Peyer's patch (tissue), 4 donors: ENCODE data around the gene ARF1. TPM values are rescaled to one million over a fixed set of nuclear protein-coding genes. Genes with fewer than 3 reads are reported as not detected.

Experiments
- DNase-seq, 3 donors: peaks; one replicate each; pipeline ENCODE4 v3.0.0-alpha.2; 2017 to 2019
- H3K27ac ChIP-seq, 4 donors: fragments of 200-600 bp; sonication (generic); one replicate each; pipeline ENCODE4 v1.5.1; 2016 to 2019
- H3K27me3 ChIP-seq, 2 donors: fragments of 200-600 bp; sonication (generic); one replicate each; pipeline ENCODE4 v1.5.1; 2019
- H3K36me3 ChIP-seq, 3 donors: fragments of 200-600 bp; sonication (generic); one replicate each; pipeline ENCODE4 v1.5.1; 2016 to 2019
- H3K4me1 ChIP-seq, 4 donors: fragments of 200-600 bp; sonication (generic); one replicate each; pipeline ENCODE4 v1.5.1; 2016 to 2019
- H3K4me3 ChIP-seq, 4 donors: fragments of 200-600 bp; sonication (generic); 1 replicate in 3 of 4; 2 replicates in 1 of 4; pipeline ENCODE4 v1.5.1; 2016 to 2019; ENCODE audit warnings: mild to moderate bottlenecking in 1 of 4
- H3K9me3 ChIP-seq, 4 donors: fragments of 200-600 bp; sonication (generic); one replicate each; pipeline ENCODE4 v1.5.1; 2016 to 2019; ENCODE audit warnings: mild to moderate bottlenecking in 1 of 4
- POLR2A ChIP-seq, 2 donors: fragments of 450-650 bp; IDR thresholded peaks; one replicate each; pipeline ENCODE4 v1.5.1; 2017; ENCODE audit warnings: antibody characterized with exemption in 2 of 2, mild to moderate bottlenecking in 2 of 2, moderate library complexity in 2 of 2
- total RNA-seq, 4 donors: library from RNA; depleted of rRNA; stranded (reverse); fragments of >200 nt; gene quantifications; one replicate each; pipeline ENCODE4 v1.1.0, GENCODE V29; 2016
- TF ChIP-seq, protein P1 (sequence below), 6 experiments: fragments of 450-650 bp in 4 of 6; fragments of 200-600 bp in 2 of 6; sonication (generic) in 1 of 6; IDR thresholded peaks; one replicate each; pipeline ENCODE4 v1.5.1; 2017 to 2019; ENCODE audit warnings: antibody characterized with exemption in 6 of 6, mild to moderate bottlenecking in 3 of 6, moderate library complexity in 1 of 6

Gene ARF1
- total RNA-seq: 100 to 1,000 TPM; 243 to 434 (median 392) TPM

GRCh38 chr1:228082214-228082917 is at the start of gene ARF1:
TSS of gene ARF1 (plus strand) at chr1:228082708. CDS start at chr1:228097115, 14,407 bp downstream.
- Histone ChIP-seq H3K27me3 (no peaks in the 10 kb centered on the region), H3K4me1 (peaks cover 11 to 52% (median 36%) of the 10 kb centered on the region in 4 donors), H3K4me3 (peak within 1 kb of the TSS; percentile 73 to 99 (median 89)), H3K36me3 (no peaks in the 10 kb centered on the region), H3K9me3 (no peaks in the 10 kb centered on the region), H3K27ac (peak within 1 kb of the TSS; percentile 98 to 100 (median 98))
- peak; percentile 89 to 96 (median 95) for DNase-seq
- peak; percentile 52 to 85 for TF ChIP-seq POLR2A (IDR thresholded peaks at IDR 0.05)
- TF ChIP-seq, protein P1, sequence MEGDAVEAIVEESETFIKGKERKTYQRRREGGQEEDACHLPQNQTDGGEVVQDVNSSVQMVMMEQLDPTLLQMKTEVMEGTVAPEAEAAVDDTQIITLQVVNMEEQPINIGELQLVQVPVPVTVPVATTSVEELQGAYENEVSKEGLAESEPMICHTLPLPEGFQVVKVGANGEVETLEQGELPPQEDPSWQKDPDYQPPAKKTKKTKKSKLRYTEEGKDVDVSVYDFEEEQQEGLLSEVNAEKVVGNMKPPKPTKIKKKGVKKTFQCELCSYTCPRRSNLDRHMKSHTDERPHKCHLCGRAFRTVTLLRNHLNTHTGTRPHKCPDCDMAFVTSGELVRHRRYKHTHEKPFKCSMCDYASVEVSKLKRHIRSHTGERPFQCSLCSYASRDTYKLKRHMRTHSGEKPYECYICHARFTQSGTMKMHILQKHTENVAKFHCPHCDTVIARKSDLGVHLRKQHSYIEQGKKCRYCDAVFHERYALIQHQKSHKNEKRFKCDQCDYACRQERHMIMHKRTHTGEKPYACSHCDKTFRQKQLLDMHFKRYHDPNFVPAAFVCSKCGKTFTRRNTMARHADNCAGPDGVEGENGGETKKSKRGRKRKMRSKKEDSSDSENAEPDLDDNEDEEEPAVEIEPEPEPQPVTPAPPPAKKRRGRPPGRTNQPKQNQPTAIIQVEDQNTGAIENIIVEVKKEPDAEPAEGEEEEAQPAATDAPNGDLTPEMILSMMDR (IDR thresholded peaks at IDR 0.05): peak in 2 of 6 experiments; percentile 28 to 34

DNA sequence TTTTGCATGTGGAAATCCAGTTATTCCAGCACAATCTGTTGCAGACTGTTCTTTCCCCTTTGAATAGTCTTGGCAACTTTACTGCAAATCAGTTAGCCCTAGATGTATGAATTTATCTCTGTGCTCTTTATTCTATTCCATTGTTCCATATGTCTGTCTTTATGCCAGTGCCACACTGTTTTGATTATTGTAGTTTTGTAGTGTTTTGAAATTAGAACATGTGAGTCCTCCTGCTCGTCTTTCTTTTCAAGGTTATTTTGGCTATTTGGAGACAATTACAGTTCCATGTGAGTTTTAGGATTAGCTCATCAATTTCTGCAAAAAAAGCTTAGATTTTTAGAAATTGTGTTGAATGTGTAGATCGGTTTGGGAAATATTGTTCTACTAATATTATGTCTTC is 49.1 kb upstream of the ARF1 start:
- Histone ChIP-seq H3K4me1 (peaks cover 0 to 7% (median 2%) of the 10 kb centered on the region in 4 donors), H3K9me3 (no peaks in the 10 kb centered on the region), H3K27ac (no peak overlapping the region), H3K27me3 (peaks cover 0 to 11% of the 10 kb centered on the region in 2 donors), H3K4me3 (no peak overlapping the region), H3K36me3 (no peaks in the 10 kb centered on the region)
- TF ChIP-seq, protein P1 (IDR thresholded peaks at IDR 0.05): no peak
- TF ChIP-seq POLR2A (IDR thresholded peaks at IDR 0.05): no peak
- no peak for DNase-seq

DNA sequence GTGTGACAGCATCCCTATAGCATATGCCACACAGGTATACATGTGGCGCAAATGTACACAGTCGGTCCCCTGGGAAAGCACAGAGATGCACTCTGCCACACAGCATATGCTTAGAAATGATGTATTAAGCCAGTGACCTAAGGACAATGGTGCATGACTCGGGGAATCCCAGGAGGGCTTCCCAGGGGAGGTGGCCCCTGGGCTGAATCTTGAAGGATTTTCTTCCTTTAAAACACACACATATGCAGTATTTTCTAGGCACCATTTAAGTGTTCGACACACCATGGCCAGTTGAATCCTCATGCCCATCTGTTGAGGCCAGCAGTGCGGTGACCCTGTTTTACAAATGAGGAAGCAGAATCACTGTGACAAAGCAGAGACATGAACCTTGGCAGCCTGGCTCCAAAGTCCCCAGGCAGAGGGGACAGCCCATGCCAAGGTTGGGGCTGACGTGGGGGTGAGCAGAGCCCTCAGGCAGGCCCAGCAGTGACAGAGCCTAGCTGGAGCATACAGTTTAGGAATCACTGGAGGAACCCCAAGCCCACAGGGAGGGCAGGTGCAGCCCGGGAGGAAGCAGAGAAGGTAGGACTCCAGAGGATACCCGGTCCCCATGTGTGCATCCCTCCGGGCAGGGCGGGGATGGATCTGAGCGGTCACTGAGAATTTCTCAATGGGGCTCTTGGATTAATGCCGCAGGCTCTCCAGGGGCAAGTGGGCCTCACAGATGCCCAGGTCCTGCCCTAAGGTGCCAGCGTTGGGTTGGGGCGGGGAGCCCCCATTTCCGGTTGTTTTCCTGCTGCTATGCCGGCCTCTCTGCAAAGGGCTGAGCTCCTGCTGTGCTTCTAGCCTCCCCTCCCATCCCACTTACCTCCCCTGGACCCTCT is 47.3 kb upstream of the ARF1 start:
- H3K27me3 ChIP-seq: peaks cover 0 to 12% of the 10 kb centered on the region in 2 donors
- peak in 2 of 3 donors; percentile 24 to 25 for DNase-seq

DNA sequence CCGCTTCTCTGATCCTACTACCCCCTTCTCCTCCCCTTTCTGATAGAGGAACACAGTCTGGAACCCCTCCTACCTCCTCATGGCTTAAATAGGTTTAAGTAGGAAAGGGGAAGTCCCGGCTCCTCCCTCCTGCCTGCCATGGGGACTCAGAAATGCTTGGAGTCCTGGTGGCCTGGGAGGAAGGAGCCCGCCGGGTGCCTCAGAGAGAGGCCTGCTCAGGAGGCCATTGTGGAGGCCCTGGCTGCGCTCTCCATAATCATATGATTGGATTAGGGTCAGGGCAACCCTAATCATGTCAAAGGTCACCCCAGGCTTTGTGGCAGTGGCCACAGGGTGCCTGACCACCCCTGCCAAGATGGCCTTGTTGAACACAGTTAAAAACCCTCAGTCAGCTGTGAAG is 46.7 kb upstream of the ARF1 start:
- Histone ChIP-seq H3K4me3 (no peak overlapping the region), H3K36me3 (no peaks in the 10 kb centered on the region), H3K4me1 (peaks cover 0 to 7% (median 2%) of the 10 kb centered on the region in 4 donors), H3K27me3 (peaks cover 0 to 12% of the 10 kb centered on the region in 2 donors), H3K9me3 (no peaks in the 10 kb centered on the region), H3K27ac (no peak overlapping the region)
- DNase-seq: peak in 1 of 3 donors; percentile 15
- no peak for TF ChIP-seq POLR2A (IDR thresholded peaks at IDR 0.05)
- TF ChIP-seq, protein P1 (IDR thresholded peaks at IDR 0.05): no peak

More for the DNA sequence above, 47.3 kb upstream of the ARF1 start:
- peaks cover 0 to 7% (median 2%) of the 10 kb centered on the region in 4 donors for H3K4me1 ChIP-seq
- TF ChIP-seq POLR2A (IDR thresholded peaks at IDR 0.05): no peak
- TF ChIP-seq, protein P1 (IDR thresholded peaks at IDR 0.05): no peak
- H3K36me3 ChIP-seq: no peaks in the 10 kb centered on the region
- no peaks in the 10 kb centered on the region for H3K9me3 ChIP-seq
- no peak overlapping the region for H3K27ac ChIP-seq
- H3K4me3 ChIP-seq: no peak overlapping the region

DNA sequence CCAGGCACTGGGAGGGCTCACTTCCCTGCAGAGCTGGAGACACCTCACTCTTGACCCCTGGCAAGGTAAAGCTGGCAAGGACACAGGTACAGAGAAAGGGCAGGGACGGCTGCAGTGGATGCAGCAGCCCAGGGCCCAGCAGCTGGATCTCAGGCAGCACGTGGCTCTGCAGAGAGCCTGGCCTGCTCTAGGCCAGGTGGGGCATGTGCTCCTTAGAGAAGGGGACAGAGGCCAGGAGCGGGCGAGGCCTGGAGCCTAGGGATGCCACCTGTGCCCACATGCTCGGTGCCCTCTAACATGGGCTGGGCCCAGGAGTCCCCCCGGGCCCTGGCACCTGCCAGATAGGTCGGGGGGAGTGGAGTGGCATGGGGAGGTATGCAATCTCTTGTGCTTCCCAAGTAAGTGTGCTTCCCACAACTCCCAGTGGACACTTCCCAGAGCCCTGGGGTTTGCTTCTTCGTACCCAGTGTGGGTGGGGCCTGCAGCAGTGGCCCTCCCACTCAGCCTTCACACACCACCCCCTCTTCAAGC is 45.7 kb upstream of the ARF1 start:
- no peak overlapping the region for H3K27ac ChIP-seq
- peaks cover 0 to 7% (median 2%) of the 10 kb centered on the region in 4 donors for H3K4me1 ChIP-seq
- no peaks in the 10 kb centered on the region for H3K9me3 ChIP-seq
- peaks cover 0 to 12% of the 10 kb centered on the region in 2 donors for H3K27me3 ChIP-seq
- no peak for TF ChIP-seq POLR2A (IDR thresholded peaks at IDR 0.05)
- TF ChIP-seq, protein P1 (IDR thresholded peaks at IDR 0.05): no peak
- peak in 2 of 3 donors; percentile 27 to 28 for DNase-seq
- no peak overlapping the region for H3K4me3 ChIP-seq
- no peaks in the 10 kb centered on the region for H3K36me3 ChIP-seq
